IMR-90 (cell line): ENCODE data around the gene NANOS3. TPM values are rescaled to one million over a fixed set of nuclear protein-coding genes. Genes with fewer than 3 reads are reported as not detected.

ENCODE experiments used
- CTCF ChIP-seq: conservative IDR thresholded peaks from 2 replicates; pipeline ENCODE4 v1.5.1; 2012; ENCODE audit warnings: mild to moderate bottlenecking, low read depth, low read length, improper control_type of control experiment
- polyA plus RNA-seq, 3 experiments: library from polyadenylated mRNA; depleted of rRNA; stranded (reverse); fragments of >200 nt; gene quantifications; 2 replicates each; pipeline ENCODE4 v1.2.3, GENCODE V29; 2012; ENCODE audit warnings: low replicate concordance in 1 of 3
- total RNA-seq: library from RNA; depleted of rRNA; stranded (reverse); fragments of >200 nt; gene quantifications from 2 replicates; pipeline ENCODE4 v1.2.3, GENCODE V29; 2012

The NANOS3 gene
- total and polyA plus RNA-seq, 2 of the 4 experiments (the other 2 are of a cell fraction), result 0.63 TPM; not detected in 1

GRCh38 chr19:13880059-13881043 lies 3.4 kb downstream of the NANOS3 start (continued):
- peak; percentile 100 for TF ChIP-seq CTCF
